GM21381 (cell line): Measurements from ENCODE around the gene BAZ1A.

ENCODE experiments used
- ATAC-seq: cut with Tn5 transposase; IDR thresholded peaks from one replicate; pipeline ENCODE4 v1.9.1; 2021; ENCODE audit warnings: mild to moderate bottlenecking, moderate library complexity; ENCODE audit not compliant: unreplicated experiment

The BAZ1A gene

DNA sequence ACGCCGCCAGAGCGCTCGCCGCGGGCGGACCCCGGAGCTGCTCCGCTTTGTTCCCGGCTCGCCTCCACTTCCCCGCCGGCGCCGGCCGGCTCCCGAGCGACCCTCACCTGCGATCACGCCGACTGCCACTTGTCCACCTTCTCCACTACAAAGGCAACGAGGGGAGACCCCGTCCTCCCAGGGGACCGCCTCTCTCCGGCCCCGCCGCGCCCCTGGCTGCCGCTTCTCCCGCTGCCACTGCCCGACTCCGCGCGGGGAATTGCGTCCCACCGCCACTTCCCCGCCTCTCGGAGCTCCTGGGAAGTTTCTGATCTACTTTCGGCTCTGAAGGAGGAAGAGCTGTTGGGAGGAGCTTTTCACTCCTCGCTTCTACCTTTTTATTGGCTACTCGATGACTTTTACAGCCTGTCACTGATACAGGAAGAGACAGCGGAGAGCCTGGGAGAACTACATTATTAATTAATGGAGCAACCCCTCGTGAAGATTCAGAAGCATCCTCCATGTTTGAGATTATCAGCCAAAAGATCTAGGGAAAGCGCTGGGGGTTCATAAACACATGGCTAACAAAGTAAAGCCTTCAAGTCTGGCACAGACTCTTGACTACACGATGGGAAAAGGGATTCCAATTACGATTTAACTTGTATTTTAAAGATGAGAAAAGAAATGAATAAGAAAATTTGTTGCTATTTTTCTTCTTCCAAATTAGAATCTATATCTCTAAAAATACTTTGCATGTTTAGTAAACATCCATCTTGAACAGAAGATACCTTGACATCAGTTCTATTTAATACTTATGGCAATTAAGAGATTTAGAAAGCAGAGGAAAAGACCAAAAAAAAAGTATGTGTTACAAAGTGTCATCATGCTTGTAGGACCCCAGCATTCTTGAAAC is at the start of gene BAZ1A:
Gene BAZ1A (minus strand): TSS at position 330 of the 892 bp plus-strand sequence. CDS start 756 bp downstream, outside the sequence.
- ATAC-seq: peak; percentile 34

GRCh38 chr14:34920339-34920738 is 45.2 kb upstream of the BAZ1A start:
- no peak for ATAC-seq

- no peak for ATAC-seq
Observed at GRCh38 chr14:34913619-34914018, 38.5 kb upstream of the BAZ1A start.

DNA sequence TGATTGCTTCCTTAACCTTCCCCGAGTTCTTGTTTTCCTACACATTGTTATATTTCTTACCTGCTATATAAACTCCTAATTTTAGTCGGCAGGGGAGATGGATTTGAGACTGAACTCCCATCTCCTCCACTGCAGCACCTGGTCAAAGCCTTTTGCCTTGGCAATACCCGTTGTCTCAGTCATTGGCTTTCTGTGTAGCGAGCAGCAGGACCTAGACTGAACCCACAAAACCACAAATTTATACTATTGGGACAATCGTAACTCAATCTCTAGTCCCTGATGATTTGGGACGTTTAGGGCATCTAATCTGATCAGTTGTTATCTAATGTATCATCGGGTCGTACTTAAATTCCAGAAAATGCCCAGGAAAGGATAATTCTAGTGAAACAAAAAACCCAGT is 37.8 kb upstream of the BAZ1A start:
- ATAC-seq: no peak

DNA sequence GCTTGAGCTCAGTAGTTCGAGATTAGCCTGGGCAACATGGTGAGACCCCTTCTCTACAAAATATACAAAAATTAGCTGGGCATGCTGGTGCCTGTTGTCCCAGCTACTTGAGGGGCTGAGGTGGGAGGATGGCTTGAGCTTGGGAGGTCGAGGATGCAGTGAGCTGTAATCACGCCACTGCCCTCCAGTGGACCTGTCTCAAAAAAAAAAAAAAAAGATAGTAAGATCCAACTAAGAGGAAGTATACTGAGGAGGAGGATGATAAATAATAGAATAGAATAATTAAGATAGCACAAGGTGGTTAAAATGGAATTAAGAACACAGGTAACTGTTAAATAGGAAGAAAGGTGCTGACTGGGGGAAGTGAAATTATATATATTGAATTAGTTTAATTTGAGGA is 37.0 kb upstream of the BAZ1A start:
- ATAC-seq: no peak

- ATAC-seq: no peak
Observed at GRCh38 chr14:34911209-34912150, 36.3 kb upstream of the BAZ1A start.

DNA sequence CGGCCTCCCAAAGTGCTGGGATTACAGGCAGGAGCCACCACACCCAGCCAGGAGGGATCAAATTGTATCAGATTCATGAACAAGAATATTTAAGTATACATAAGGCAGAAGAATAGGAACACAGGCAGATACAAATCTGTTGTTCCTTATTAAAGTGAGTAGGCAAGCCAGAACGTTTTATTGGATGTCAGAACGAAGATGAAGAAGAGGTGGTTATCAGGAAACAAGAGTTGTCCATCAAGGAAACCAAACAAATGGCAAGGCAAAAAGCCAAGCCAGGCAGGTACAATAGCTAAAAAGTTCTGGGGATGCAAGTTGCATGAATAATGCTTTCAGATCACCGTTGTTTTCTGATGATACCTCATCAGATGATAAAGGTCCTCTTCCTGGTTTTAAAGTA is 31.1 kb upstream of the BAZ1A start:
- no peak for ATAC-seq

GRCh38 chr14:34895277-34895676 is 20.1 kb upstream of the BAZ1A start:
- ATAC-seq: no peak

- ATAC-seq: no peak
Observed at GRCh38 chr14:34890937-34891336, 15.8 kb upstream of the BAZ1A start.

GRCh38 chr14:34888186-34888585 is 13.0 kb upstream of the BAZ1A start:
- ATAC-seq: no peak

DNA sequence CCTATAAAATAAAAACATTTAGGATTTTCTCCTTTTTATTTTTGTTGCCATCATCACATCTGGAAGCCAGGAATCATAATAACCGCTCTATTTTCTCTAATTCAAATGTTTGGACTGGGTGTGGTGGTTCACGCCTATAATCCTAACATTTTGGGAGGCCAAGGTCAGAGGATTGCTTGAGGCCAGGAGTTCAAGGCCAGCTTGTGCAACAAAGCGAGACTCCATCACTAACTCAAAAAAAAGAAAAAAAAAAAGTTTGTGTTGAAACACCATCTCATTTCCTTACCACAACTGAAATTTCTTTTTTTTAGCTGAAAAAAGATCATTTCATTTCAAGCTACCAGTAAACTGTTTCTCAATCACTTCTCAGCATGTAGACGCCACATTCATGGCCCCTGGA is 8.8 kb upstream of the BAZ1A start:
- ATAC-seq: no peak

- peak; percentile 22 for ATAC-seq
Observed at GRCh38 chr14:34874386-34875030, 652 bp downstream of the BAZ1A start.

- ATAC-seq: peak; percentile 59
Observed at GRCh38 chr14:34873589-34874385, 1.4 kb downstream of the BAZ1A start.

DNA sequence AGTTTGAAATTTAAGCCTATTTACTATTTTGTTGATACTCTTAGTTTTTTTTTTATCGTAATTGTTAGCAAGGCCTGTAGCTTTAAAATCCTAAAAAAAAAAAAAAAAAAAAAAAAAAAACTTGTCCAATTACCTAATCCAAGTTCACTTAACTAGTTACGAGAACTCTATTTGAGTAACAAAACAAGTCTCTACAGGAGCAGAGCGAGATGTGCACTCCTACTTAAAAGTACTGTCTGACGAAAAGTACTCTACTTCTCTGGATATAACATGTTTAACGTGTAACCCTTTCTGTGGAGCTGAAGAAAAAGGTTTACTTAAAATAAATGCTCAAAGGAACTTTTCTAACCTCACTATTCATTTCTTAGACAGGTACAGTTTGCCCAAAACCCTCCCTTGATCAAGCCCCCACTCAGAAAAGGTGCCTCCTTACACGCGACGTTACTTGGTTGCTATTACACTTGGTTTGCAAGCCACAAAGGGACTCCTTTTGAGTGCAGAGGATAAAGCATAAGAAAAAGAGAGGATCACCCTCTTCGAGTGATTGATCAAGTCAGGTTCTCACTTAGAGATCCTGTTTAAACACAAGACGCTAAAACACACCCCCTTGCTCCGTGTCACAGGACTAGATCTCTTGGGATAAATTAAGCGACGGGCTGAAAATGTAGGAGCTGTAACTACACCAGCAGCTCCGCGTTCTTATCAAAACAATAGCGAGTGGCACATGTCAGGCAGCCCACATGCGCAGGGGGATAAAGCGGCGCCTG is 2.2 kb downstream of the BAZ1A start:
- ATAC-seq: peak; percentile 2

DNA sequence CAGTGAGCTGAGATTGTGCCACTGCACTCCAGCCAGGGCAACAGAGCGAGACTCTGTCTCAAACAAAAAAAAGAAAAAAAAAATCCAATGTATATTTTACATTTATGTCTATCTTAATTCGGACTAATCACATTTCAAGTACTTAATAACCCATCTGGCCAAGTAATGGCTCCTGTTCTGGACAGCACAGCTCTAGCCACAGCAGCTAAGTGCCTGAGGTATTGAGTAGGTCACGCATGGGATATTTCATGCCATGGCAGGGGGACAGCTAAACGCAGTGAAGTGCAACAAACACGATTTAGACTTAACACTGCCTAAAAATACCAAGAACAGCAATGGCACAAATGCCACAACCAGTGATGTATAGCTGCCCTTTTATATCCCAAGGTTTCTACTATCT is 8.0 kb downstream of the BAZ1A start:
- no peak for ATAC-seq

DNA sequence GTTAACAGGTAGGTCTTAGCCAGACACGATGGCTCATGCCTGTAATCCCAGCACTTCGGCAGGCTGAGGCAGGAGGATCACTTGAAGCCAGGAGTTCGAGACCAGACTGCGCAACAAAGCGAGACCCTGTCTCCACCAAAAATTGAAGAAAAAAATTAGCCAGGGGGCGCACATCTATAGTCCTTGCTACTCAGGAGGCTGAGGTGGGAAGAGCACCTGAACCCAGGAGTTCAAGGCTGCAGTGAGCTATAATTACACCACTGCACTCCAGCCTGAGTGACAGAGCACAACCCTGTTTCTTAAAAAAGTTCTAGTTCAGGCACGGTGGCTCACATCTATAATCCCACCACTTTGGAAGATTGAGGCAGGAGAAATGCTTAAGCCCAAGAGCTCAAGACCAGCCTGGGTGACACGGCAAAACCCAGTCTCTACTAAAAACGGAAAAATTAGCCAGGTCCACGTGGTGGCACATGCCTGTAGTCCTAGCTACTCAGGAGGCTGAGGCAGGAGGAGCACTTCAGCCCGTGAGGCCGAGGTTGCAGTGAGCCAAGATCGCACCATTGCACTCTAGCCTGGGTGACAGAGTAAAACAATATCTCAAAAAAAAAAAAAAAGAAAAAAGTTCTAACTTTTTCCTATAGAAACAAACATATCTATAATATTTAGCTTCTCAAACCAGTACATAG is 9.1 kb downstream of the BAZ1A start:
- no peak for ATAC-seq

DNA sequence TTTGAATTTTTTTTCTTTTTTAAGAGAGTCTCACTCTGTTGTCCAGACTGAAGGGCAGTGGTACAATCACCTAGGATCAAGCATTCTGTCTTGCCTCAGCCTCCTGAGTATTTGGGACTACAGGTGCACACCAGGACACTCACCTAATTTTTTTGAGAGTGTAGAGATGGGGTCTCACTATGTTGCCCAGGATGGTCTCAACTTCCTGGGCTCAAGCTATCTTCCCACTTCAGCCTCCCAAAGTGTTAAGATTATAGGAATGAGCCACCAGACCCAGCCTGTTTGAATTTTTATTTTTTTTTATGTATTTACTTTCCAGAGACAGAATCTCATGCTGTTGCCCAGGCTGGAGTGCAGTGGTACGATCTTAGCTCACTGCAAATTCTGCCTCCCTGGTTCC is 11.3 kb downstream of the BAZ1A start:
- ATAC-seq: no peak

- ATAC-seq: no peak
Observed at GRCh38 chr14:34858765-34859164, 16.4 kb downstream of the BAZ1A start.
